Raji (cell line): ENCODE data around the gene KLK13.

Source experiments
- POLR2A ChIP-seq: IDR thresholded peaks from 2 replicates; pipeline ENCODE4 v1.6.1; 2011; ENCODE audit warnings: low read depth, low read length, control low read depth; ENCODE audit not compliant: insufficient read depth

Gene KLK13

GRCh38 chr19:51047031-51047335, 17.9 kb downstream of the KLK13 start:
- no peak for TF ChIP-seq POLR2A

- no peak for TF ChIP-seq POLR2A
Measured at GRCh38 chr19:51044327-51044726, 20.6 kb downstream of the KLK13 start.

GRCh38 chr19:51043497-51043896, 21.4 kb downstream of the KLK13 start:
- TF ChIP-seq POLR2A, result no peak

GRCh38 chr19:51040151-51040550, 24.7 kb downstream of the KLK13 start:
- no peak for TF ChIP-seq POLR2A

GRCh38 chr19:51036519-51036918, 28.4 kb downstream of the KLK13 start:
- no peak for TF ChIP-seq POLR2A

- no peak for TF ChIP-seq POLR2A
Measured at GRCh38 chr19:51034704-51035103, 30.2 kb downstream of the KLK13 start, which contains the start of gene KLK12. Gene KLK12 (minus strand): TSS chr19:51035002. CDS start chr19:51034621, 381 bp downstream.

GRCh38 chr19:51031880-51032225, 33.0 kb downstream of the KLK13 start:
- TF ChIP-seq POLR2A, result no peak

- no peak for TF ChIP-seq POLR2A
Measured at GRCh38 chr19:51031220-51031879, 33.5 kb downstream of the KLK13 start.

- TF ChIP-seq POLR2A, result no peak
Measured at GRCh38 chr19:51030631-51031030, 34.3 kb downstream of the KLK13 start.

- TF ChIP-seq POLR2A, result no peak
Measured at GRCh38 chr19:51029718-51030117, 35.2 kb downstream of the KLK13 start.

- no peak for TF ChIP-seq POLR2A
Measured at GRCh38 chr19:51027873-51028272, 37.0 kb downstream of the KLK13 start.

GRCh38 chr19:51027126-51027806, 37.6 kb downstream of the KLK13 start:
- TF ChIP-seq POLR2A, result no peak

- no peak for TF ChIP-seq POLR2A
Measured at GRCh38 chr19:51026554-51026831, 38.4 kb downstream of the KLK13 start, which contains the start of gene KLK11. Gene KLK11 (minus strand): TSS chr19:51026616. CDS start chr19:51025631, 985 bp downstream.

GRCh38 chr19:51025809-51026553, 38.9 kb downstream of the KLK13 start:
- TF ChIP-seq POLR2A, result no peak

- TF ChIP-seq POLR2A, result no peak
Measured at GRCh38 chr19:51025401-51025800, 39.5 kb downstream of the KLK13 start.

- no peak for TF ChIP-seq POLR2A
Measured at GRCh38 chr19:51024924-51025323, 40.0 kb downstream of the KLK13 start.
